ENCODE measurements around the gene ULK3.

- TF ChIP-seq HOXA7 (CRISPR knock-in tag; IDR thresholded peaks at IDR 0.05) (no peak), EP300 (IDR thresholded peaks at IDR 0.05) (no peak), FOSL2 (IDR thresholded peaks at IDR 0.05) (no peak), FOSL2 (CRISPR knock-in tag; IDR thresholded peaks at IDR 0.05) (no peak), POLR2A (IDR thresholded peaks at IDR 0.05; ENCODE audit: low read length) (no peak), BHLHE40 (IDR thresholded peaks at IDR 0.05; ENCODE audit: low read depth, low read length) (no peak)
- TF ChIP-seq, protein P1, sequence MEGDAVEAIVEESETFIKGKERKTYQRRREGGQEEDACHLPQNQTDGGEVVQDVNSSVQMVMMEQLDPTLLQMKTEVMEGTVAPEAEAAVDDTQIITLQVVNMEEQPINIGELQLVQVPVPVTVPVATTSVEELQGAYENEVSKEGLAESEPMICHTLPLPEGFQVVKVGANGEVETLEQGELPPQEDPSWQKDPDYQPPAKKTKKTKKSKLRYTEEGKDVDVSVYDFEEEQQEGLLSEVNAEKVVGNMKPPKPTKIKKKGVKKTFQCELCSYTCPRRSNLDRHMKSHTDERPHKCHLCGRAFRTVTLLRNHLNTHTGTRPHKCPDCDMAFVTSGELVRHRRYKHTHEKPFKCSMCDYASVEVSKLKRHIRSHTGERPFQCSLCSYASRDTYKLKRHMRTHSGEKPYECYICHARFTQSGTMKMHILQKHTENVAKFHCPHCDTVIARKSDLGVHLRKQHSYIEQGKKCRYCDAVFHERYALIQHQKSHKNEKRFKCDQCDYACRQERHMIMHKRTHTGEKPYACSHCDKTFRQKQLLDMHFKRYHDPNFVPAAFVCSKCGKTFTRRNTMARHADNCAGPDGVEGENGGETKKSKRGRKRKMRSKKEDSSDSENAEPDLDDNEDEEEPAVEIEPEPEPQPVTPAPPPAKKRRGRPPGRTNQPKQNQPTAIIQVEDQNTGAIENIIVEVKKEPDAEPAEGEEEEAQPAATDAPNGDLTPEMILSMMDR (IDR thresholded peaks at IDR 0.05) = no peak
Observed at GRCh38 chr15:74786551-74787165, 56.3 kb downstream of the ULK3 start.
